Measurements from ENCODE around the gene TNFAIP3.
A peak's percentile ranks its signal among the peaks of the same experiment; 100 is the strongest.

The TNFAIP3 gene

GRCh38 chr6:137921823-137922222 is 54.8 kb downstream of the TNFAIP3 start:
- DNase-seq (ENCODE audit: low read depth in 3 of 3), result no peak

- no peak for DNase-seq (ENCODE audit: low read depth in 3 of 3)
Observed at GRCh38 chr6:137923866-137924653, 57.0 kb downstream of the TNFAIP3 start.

- DNase-seq (ENCODE audit: low read depth in 3 of 3), result no peak
Observed at GRCh38 chr6:137925141-137925698, 58.2 kb downstream of the TNFAIP3 start.

GRCh38 chr6:137926207-137926731 is 59.2 kb downstream of the TNFAIP3 start:
- DNase-seq (ENCODE audit: low read depth in 3 of 3), result peak in 1 of 3 experiments; percentile 15

- no peak for DNase-seq (ENCODE audit: low read depth in 3 of 3)
Observed at GRCh38 chr6:137926985-137927384, 59.9 kb downstream of the TNFAIP3 start.

GRCh38 chr6:137927777-137928218 is 60.7 kb downstream of the TNFAIP3 start:
- DNase-seq (ENCODE audit: low read depth in 3 of 3), result peak; percentile 49 to 67 (median 61)

GRCh38 chr6:137928286-137928685 is 61.2 kb downstream of the TNFAIP3 start:
- DNase-seq (ENCODE audit: low read depth in 3 of 3), result no peak

- DNase-seq (ENCODE audit: low read depth in 3 of 3), result no peak
Observed at GRCh38 chr6:137931849-137932465, 64.9 kb downstream of the TNFAIP3 start.

Measured in stimulated activated CD4-positive, alpha-beta T cell treated with anti-CD3 and anti-CD28 coated beads, TNF-alpha, amount 100 ng/mL, for 4 hours (primary cell).